HG02973 (cell line): ENCODE data around the gene GPR141.
"Not testable (repeated sequence)": the region's sequence is repeated elsewhere in the genome, so short reads cannot be mapped to it uniquely, and the experiment has no call there.

Experiments
- ATAC-seq: cut with Tn5 transposase; IDR thresholded peaks from one replicate; pipeline ENCODE4 v1.9.1; 2021; ENCODE audit warnings: moderate library complexity; ENCODE audit not compliant: unreplicated experiment

The GPR141 gene

DNA sequence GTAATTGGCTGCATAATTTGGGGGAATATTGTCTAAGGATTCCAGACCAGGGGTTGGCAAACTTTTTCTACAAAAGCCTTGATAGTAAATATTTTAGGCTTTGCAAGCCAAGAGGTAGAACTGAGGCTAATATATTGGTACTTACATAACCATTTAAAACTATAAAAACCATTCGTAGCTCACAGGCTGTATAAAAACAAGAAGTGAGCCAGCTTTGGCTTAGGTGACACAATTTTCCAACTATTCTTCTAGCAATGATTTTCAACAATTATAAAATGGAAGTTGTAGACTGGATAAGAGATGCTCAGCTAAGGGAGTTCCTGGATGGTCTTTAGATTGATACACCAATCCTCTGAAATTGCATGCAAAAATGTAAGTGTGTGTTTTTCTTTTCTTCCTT, 1.4 kb downstream of the GPR141 start:
- no peak for ATAC-seq

DNA sequence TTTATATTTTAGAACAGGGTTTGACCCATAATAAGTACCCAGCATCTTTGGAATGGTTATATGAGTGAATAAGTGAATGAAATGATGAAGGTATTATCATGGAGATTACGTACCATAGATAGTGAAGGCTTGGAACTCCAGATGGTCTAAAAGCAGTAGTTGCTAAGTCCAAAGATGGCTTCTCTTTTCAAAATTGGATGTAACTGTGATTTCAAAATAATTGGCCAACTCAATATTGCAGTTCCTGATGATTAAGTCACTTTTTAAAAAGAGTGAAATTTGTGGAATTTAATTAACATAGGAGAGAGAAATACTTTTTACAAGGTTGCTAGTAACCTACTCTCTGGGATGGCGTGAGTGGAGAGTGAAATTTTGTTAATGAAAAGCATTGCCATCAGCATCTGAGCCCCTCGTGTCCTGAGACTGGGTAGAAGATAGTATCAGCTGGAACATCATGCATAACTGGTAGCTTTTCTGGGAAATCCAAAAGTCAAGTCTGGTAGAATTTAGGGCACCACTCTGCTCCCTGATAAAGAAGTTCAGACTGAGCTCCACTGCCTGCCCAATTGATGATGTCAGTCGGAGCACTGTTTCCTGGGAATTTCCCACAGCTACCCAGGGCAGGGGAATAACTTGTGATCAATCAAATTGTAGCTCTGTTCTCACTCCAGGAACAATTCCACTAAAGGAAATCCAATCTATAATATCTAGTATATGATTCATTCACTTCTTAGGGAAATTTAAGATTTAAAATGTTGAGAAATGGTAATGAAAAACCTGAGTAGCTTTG, 3.2 kb downstream of the GPR141 start:
- no peak for ATAC-seq

DNA sequence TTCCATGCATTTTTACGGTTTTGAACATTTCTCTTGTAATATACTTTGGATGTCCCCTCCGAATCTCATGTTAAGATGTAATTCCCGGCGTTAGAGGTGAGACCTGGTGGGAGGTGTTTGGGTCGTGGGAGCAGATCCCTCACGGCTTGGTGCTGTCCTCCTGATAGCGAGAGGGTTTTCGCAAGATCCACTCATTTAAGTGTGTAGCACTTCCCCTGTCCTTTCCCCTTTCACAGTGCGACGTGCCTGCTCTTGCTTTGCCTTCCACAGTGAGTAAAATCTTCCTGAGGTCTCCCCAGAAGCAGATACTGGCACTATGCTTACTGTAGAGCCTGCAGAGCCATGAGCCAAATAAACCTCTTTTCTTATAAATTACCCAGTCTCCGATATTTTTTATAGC, 6.6 kb downstream of the GPR141 start:
- no peak for ATAC-seq

DNA sequence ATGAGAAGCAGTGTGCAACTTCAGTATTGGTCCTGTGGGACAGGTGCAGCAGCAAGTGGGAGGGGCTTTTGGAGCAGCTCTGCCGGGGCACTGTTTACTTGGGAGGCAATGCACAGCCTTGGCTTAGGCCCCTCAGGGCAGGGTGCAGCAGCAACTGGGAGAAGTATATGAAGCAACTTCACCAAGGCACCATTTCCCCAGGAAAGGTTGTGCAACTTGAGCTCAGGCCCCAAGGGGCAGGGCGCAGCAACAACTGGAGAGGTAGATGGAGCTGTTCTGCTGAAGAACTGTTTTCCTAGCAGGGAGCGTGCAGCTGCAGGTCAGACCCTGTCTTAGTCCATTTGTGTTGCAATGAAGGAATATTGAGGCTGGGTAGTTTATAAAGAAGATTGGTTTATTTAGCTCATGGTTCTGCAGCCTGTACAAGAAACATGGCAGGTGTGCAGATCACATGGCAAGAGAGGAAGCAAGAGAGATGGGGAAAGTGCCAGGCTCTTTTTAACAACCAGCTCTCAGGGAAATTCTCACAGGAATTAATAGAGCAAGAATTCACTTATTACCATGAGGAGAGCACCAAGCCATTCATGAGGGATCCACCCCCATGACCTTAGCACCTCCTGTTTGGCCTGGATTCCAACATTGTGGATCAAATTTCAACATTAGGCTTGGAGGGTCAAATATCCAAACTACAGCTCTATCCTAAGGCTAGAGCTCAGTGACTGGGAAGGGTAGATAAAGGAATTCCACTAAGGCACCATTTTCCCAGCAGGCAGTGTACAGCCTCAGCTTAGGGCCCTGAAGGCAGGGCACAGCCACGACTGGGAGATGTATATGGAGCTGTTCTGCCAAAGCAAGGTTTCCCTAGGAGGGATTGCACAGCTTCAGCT, 10.9 kb downstream of the GPR141 start:
- ATAC-seq = no peak

DNA sequence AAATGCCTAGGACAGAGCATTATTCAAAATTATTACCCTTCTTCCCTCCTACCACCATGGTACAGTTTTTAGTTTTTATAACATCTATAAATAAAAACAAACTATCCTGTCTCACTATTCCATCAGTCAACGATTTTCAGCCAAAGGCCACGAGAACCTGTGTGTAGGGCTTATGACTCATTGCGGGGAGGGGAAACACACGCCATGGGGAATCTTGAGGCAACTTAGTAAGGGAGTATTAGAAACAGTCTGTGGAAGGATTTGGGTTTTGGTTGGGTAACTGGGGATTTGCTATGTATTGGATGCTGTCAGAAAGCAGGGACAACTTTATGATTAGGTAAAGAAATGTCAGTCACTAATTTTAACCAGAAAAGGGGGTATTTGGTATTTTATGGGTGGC, 14.7 kb downstream of the GPR141 start:
- no peak for ATAC-seq

DNA sequence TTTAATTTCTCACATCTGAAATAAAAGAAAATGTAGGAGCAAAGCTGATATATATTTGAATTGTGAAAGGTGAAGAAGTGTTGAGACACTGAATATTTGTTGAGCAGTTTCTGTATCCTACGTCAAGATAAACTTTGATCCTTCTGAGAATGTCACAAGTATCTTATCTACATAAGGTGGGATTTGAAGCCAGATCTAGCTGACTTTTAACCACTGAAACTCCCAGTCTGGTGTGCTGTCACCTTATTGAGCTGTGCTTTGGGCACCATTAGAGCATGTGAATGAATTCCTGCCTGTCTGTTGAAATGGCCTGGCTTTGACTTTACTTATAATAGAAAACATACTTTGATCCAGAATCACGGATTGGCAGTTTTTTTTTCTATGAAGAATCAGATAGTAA, 15.2 kb downstream of the GPR141 start:
- no peak for ATAC-seq

DNA sequence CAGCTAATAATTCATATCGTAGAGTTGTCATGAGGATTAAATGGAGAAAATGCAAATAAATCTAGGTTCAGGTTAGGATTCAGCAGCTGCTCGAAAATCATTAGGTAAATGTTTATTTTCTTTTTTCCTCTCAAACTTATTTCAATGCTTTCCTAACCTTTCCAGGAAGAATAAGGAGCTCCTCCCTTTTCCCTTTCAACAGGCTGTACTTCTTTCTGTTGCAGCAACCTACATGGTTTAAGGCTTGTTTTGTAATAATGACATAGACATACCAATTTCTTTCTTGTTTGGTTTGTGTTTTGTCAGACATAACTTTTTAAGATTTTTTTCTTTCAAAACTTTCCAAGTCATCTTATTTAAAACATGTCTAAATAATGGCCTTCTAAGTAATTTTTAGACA, 18.2 kb downstream of the GPR141 start:
- ATAC-seq = no peak

DNA sequence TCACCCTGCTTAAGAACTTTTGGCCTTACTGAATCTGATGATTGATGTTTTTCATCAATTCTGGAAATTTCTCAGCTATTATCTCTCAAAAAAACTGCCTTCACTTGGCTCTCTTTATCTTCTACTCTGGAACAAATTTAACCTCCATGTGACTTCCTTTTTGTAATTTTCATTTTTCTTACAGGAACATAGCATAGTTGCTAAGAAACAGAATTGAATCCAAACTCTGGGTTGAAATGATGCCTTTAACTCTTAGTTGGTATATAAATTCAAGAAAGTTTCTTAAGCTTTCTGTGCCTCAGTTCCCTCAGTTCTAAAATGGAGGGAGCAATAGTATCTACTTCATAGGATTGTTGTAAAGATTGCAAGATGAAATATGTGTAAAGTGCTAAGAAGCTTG, 19.8 kb downstream of the GPR141 start:
- no peak for ATAC-seq

DNA sequence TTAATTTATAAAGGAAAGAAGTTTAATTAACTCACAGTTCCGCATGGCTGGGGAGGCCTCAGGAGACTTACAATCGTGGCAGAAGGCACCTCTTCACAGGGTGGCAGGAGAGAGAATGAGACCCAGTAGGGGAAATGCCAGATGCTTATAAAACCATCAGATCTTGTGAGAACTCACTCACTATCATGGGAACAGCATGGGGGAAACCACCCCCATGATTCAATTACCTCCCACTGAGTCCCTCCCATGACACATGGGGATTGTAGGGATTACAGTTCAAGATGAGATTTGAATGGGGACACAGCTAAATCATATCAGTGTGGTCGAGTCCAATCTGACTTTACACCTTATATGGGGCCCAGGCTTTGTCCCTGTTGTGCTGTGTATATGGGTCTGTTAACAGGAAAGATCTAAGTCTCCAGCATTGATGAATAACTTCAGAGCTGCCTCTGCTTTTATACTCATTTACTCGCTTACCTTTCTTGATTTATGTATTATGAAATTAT, 20.8 kb downstream of the GPR141 start:
- not testable (repeated sequence) for ATAC-seq

DNA sequence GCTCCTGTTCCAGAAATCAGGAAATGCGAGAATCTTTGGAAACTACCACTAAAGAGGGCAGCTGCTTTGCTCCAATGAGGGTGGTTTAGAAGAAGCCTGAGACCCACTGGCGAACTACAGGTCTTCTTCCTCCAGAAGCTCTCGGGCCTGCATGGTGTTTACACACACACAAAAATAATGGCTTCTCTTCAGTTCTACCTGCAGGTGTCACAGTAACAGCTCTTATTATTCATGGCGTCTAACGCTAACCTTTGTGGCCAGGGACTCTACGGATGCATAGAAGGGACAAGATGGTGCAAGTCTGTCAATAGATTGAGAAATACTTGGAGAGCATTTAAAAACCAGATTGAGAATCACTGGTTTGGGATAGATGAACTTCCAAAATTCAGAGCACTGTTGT, 22.4 kb downstream of the GPR141 start:
- ATAC-seq = no peak

DNA sequence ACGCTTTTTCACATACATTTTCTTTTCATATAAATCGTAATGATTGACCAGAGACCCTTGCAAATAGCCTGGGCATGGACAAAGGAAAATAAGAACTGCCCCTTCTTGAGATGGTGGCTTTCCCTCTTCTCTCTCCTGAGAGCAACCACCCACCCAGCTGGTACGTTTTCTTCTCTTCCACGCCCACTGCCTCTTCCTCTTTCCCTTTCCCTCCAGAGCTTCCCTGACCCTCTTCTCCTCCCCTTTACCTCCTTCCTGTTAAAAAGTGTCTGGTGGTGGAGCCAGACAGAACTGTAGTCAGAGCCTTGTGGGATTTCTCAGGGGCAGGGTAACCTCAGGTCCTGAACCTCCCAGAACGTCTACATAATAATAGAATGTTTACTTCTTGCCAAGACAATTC, 23.2 kb downstream of the GPR141 start:
- no peak for ATAC-seq

DNA sequence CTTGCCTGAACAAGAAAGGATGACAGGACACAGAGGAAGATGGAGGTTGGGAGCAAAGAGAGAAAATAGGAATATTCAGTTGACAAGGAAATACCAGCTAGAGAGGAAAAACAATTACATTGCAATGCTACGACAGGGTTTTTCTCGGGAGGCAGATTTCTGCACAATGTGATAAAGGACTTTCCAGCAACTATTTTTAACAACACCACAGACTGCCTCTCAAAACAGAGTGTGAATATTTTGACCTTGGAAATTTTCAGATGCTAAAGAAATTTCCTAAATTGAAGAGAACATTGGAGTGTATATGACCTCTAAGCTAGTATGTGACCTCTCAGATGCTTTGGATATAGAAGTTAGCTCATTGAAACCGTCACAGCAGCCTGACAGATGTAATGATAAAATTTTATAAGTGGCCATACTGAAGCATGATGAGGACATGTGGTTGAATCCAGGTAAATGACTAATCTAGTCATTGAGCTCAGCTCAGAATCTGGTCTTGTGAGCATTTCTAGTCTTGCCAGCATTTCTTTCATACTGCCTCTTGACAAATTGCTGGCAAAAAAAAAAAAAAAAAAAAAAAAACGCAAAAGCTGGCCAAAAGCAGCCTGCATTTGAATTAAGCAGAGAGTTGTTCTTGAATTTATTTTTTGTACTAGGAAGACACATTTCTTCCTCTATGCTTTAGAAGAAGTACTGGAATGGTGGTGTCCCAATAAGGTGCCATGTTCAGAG, 24.4 kb downstream of the GPR141 start:
- ATAC-seq = no peak

DNA sequence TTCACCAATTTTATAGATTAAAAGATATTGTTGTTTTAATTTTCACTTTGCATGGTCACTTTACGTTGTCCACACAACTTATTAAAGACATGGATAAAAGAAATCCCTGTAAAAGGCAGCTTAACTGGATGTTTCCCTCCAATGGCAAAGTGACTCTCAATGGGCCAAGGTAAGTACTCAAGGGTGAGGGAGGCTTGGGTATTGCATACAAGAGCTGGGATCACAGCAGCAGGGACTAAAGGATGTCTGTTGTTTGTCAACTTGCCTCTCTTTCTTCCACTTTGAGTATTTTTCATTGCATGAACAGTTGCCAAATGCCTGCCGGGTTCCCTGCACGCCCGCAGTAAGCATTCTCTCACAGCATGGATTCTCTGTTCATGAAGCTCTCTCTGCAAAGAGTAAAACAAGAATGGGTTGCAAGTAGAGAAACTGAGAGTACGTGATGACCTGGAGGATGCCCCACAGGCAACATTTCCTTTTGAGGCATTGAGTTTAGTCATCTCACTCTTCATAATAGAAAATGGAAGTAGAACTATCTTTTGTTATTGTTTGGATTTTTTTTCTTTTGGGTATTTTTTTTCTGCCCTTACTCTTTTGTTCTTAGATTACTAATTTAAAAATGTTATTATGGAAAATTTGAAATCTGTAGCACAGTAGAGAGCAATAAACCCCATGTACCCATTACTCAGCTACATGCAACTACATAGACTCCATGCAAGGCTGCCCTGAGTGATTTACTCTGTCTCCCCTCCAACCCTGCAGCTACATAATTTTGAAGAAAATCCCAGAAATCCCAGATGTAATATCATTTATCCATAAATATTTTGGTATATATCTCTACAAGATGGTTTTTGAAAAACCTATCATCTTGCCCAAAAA, 26.3 kb downstream of the GPR141 start:
- peak; percentile 99 for ATAC-seq

DNA sequence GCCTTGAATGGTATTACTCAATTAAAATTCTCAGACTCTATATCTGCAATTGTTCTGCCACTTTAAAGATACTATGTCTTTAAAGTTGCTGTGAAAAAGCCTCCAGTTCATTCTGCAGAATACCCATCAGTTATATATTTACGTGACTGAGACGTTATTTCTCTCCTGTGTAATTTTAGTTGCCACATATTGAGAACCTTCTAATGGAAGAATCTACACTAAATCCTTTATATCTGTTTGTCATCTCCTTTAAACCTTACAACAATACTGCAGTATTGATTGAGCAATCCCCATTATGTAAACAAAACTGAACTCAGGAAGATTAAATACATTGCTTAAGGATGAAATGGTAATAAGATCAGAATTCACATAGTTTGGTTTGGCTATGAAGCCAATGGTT, 30.0 kb downstream of the GPR141 start:
- no peak for ATAC-seq

DNA sequence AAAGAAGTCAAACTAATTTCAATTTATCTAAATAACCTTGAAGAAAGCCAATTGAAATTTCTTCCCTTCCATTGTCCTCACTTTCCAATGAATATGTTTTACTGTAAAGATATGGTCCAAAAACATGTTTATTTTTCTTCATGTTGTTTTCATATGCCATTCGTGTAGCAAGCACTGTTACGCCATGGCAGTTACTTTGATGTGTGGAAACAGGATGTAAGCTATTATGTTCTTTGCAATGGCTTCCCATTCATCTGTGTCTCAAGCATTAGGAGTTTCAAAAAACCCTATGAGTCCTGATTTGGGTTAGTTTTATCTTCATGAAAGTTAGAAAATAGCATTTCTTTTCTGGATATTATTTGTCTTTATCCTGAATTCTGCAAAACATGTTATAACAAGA, 31.0 kb downstream of the GPR141 start:
- ATAC-seq = no peak

DNA sequence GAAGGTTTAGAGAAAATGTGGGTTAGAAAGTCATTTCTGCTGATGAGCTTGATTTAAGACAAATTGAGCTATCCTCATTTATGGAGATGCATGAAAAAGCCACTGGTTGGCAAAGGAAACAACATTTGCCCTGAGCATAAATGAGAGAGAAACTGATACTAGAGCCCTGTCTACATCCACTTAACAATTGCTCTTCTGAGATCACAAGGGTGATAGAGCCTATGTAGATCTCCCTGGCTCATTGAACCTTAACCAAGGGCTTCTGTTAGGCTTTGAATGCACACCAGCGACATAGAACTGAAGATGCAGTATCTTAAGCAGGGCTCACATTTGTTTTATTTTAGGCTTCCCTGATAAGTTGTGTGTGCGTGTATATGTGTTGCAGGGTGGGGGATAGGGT, 35.0 kb downstream of the GPR141 start:
- peak; percentile 45 for ATAC-seq

DNA sequence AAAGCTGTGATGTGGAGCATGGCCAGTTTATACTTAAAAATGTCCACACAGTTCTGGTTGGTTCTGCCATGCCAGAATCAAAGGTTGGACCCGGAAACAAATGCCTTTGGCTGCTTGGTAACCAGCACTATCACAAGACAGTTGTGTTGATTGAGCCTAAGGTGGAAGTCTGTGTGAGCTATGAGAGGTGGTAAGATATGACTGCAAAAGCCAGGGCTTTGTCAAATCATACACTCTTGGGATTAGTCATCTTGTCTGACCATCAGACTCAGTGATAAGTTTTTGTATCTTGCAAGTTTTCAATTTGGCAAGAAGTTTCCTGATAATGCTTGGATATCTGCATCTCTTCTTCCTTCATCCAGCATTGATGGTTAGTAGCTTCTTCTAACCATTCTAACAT, 35.5 kb downstream of the GPR141 start:
- peak; percentile 95 for ATAC-seq

DNA sequence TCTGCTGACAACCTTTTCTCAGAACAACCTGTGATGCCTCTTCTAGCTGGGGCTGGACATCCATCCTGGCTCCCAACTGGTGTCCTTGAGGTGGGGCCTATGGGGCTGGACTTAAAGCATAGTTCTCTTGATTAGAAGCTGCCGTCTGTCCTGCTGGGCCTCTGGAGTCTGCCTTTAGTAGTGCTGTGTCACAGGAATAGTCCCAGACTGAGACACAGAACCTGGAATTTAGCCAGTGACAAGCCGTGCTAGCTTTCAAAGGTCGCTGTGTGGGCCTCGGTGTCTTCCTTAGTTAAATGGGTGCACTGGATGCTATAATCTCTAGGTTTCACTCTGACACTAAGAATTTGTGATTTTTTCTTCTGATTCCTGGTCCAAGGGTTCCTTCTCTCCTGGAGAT, 41.2 kb downstream of the GPR141 start:
- ATAC-seq = no peak

DNA sequence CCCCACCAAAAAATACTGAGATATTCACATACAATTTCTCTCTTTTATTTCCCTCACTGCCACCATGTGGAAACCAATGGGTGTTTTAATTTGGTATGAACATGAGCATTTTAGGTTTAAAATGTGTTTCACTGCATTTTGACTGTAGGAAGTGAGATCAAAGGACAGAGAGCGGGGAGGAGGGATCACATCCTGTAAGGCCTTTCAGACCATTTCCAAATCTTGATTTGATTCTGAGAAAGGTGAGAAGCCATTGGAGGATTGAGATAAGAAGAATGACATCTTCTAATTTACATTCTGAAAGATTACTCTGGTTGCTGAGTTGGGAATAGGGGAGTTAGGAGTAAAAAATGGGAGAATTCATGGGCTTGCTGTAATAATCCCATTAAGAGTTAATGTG, 42.5 kb downstream of the GPR141 start:
- ATAC-seq = no peak

DNA sequence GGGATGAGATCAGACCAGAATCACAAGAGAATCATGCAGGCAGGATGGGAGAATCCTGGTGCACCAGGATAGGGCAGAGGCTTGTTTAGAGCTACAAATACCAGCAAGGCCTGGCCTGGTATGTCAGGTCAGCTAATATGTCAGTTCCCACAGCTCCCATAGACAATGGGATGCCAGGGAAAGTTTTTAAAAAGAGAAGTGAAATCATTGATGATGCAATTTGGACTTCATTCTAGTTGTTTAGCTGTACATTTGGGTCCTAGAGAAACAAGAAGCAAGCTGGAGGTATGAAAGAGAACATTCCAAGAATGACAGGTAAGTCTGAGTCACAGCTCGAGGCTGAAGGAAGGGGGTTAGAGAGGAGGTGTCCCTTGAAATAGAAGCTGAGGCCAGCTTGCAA, 45.2 kb downstream of the GPR141 start:
- ATAC-seq = peak; percentile 39
